Mesenchymal stem cell (in vitro differentiated cells and primary cell): ENCODE results near the gene C12orf60.
A peak's percentile ranks its signal among the peaks of the same experiment; 100 is the strongest.

Experiments used
- DNase-seq: peaks from one replicate; pipeline ENCODE4 v3.0.0-alpha.2; 2013
- H2AFZ ChIP-seq: one replicate; pipeline ENCODE4 v1.6.1; 2013; ENCODE audit warnings: low read depth, mild to moderate bottlenecking, control low read depth, inconsistent platforms, low read length, moderate library complexity
- H2AK5ac ChIP-seq: 2 replicates; pipeline ENCODE4 v1.6.1; 2013; ENCODE audit warnings: low read length, moderate library complexity, mild to moderate bottlenecking, inconsistent platforms; ENCODE audit not compliant: severe bottlenecking
- H2BK120ac ChIP-seq: one replicate; pipeline ENCODE4 v1.6.1; 2013; ENCODE audit warnings: low read depth, mild to moderate bottlenecking, inconsistent platforms, low read length, moderate library complexity
- H2BK12ac ChIP-seq, 2 experiments: one replicate each; pipeline ENCODE4 v1.6.1; 2013; ENCODE audit warnings: inconsistent platforms in 2 of 2, low read length in 2 of 2, mild to moderate bottlenecking in 2 of 2, moderate library complexity in 2 of 2, control low read depth in 1 of 2
- H2BK15ac ChIP-seq: one replicate; pipeline ENCODE4 v1.6.1; 2013; ENCODE audit warnings: mild to moderate bottlenecking, low read depth, inconsistent platforms; ENCODE audit not compliant: poor library complexity, severe bottlenecking
- H2BK5ac ChIP-seq: 2 replicates; pipeline ENCODE4 v1.6.1; 2013; ENCODE audit warnings: low read depth, mild to moderate bottlenecking, low read length, control low read depth, inconsistent platforms; ENCODE audit not compliant: poor library complexity, severe bottlenecking
- H3K14ac ChIP-seq, 2 experiments: one replicate each; pipeline ENCODE4 v1.6.1; 2013; ENCODE audit warnings: inconsistent platforms in 2 of 2, low read length in 2 of 2, control low read depth in 1 of 2, mild to moderate bottlenecking in 1 of 2, moderate library complexity in 1 of 2
- H3K18ac ChIP-seq, 2 experiments: one replicate each; pipeline ENCODE4 v1.6.1; 2013; ENCODE audit warnings: inconsistent platforms in 2 of 2, low read length in 2 of 2, control low read depth in 1 of 2, low read depth in 1 of 2, mild to moderate bottlenecking in 1 of 2
- H3K23ac ChIP-seq, 2 experiments: one replicate each; pipeline ENCODE4 v1.6.1; 2013; ENCODE audit warnings: inconsistent platforms in 2 of 2, low read length in 2 of 2, mild to moderate bottlenecking in 2 of 2, moderate library complexity in 2 of 2, control low read depth in 1 of 2
- H3K27ac ChIP-seq: 2 replicates; pipeline ENCODE4 v1.5.1; 2013; ENCODE audit warnings: mild to moderate bottlenecking, moderate library complexity, low read length, control low read depth, inconsistent platforms; ENCODE audit not compliant: poor library complexity, severe bottlenecking
- H3K27me3 ChIP-seq, 2 experiments: 2 replicates each; pipeline versions ENCODE4 v1.6.1 to v1.7.0; 2013; ENCODE audit warnings: low read length in 2 of 2, mild to moderate bottlenecking in 2 of 2, moderate library complexity in 2 of 2, control low read depth in 1 of 2, inconsistent platforms in 1 of 2; ENCODE audit not compliant: control insufficient read depth in 1 of 2, insufficient read depth in 1 of 2
- H3K36me3 ChIP-seq, 2 experiments: 2 replicates each; pipeline versions ENCODE4 v1.6.1 to v1.7.0; 2013; ENCODE audit warnings: low read length in 2 of 2, control low read depth in 1 of 2, inconsistent platforms in 1 of 2, low read depth in 1 of 2, mild to moderate bottlenecking in 1 of 2; ENCODE audit not compliant: insufficient read depth in 2 of 2, control insufficient read depth in 1 of 2
- H3K4ac ChIP-seq, 2 experiments: one replicate each; pipeline ENCODE4 v1.6.1; 2013; ENCODE audit warnings: inconsistent platforms in 2 of 2, low read length in 2 of 2, mild to moderate bottlenecking in 2 of 2, moderate library complexity in 2 of 2, control low read depth in 1 of 2, low read depth in 1 of 2
- H3K4me1 ChIP-seq: 2 replicates; pipeline ENCODE4 v1.6.1; 2013; ENCODE audit warnings: low read depth, low read length, control low read depth; ENCODE audit not compliant: control insufficient read depth, insufficient read depth
- H3K4me2 ChIP-seq: 2 replicates; pipeline ENCODE4 v1.6.1; 2013; ENCODE audit warnings: low read length, mild to moderate bottlenecking, inconsistent platforms; ENCODE audit not compliant: poor library complexity, severe bottlenecking
- H3K4me3 ChIP-seq, 2 experiments: 2 replicates each; pipeline versions ENCODE4 v1.5.1 to v1.7.0; 2013; ENCODE audit warnings: low read length in 2 of 2, mild to moderate bottlenecking in 2 of 2, control low read depth in 1 of 2, low read depth in 1 of 2; ENCODE audit not compliant: insufficient read depth in 1 of 2
- H3K79me1 ChIP-seq: replicated peaks from 2 replicates; pipeline ENCODE4 v1.6.1; 2013; ENCODE audit warnings: mild to moderate bottlenecking, control low read depth, low read length, inconsistent platforms; ENCODE audit not compliant: poor library complexity, severe bottlenecking
- H3K9ac ChIP-seq: 2 replicates; pipeline ENCODE4 v1.7.0; 2013; ENCODE audit warnings: mild to moderate bottlenecking, low read length, moderate library complexity
- H3K9me3 ChIP-seq: 2 replicates; pipeline ENCODE4 v1.7.0; 2013; ENCODE audit warnings: mild to moderate bottlenecking, low read length; ENCODE audit not compliant: control insufficient read depth
- H4K8ac ChIP-seq: one replicate; pipeline ENCODE4 v1.6.1; 2013; ENCODE audit warnings: inconsistent platforms, mild to moderate bottlenecking, low read length, moderate library complexity
- H4K91ac ChIP-seq: one replicate; pipeline ENCODE4 v1.6.1; 2013; ENCODE audit warnings: mild to moderate bottlenecking, low read length, inconsistent platforms
- WGBS: methylation state at CpG from one replicate; pipeline ENCODE4 v1.1.7; 2013; ENCODE audit warnings: mixed read lengths; 5-methylcytosine and 5-hydroxymethylcytosine counted together

Gene C12orf60

DNA sequence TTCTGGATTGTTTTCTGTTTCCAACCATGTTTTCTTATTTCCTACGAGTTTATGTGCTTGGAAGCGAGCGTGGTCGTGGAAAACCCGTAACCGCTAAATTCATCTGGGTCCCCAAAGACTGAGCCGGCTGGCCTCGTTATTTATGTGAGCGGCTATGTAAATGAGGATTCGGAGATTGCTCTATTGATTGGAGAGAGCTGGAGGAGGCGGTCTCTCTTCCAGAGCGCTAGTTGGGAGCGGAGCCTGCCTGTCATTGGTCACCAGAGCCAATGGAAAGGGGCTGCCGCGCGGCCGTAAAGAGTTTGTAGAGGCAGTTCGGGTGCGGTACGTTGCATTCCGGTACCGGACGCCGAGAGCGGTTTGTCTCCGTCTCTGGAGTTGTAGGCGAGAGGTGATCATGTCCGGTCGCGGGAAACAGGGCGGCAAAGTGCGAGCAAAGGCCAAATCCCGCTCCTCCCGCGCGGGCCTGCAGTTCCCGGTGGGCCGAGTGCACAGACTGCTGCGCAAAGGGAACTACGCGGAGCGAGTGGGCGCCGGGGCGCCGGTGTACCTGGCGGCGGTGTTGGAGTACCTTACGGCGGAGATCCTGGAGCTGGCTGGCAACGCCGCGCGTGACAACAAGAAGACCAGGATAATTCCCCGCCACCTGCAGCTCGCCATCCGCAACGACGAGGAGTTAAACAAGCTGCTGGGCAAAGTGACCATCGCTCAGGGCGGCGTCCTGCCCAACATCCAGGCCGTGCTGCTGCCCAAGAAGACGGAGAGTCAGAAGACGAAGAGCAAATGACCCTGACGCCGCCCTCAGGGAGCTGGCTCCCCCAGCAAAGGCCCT, 29.2 kb upstream of the C12orf60 start:
- H3K79me1 ChIP-seq: peaks cover 4% of the 10 kb centered on the region
- peak overlapping the region; percentile 86 for H3K4me2 ChIP-seq
- peak overlapping the region; percentile 54 to 86 for H3K4ac ChIP-seq
- H3K9me3 ChIP-seq: no peaks in the 10 kb centered on the region
- no peak overlapping the region for H2AK5ac ChIP-seq
- H3K27me3 ChIP-seq: no peaks in the 10 kb centered on the region
- H4K8ac ChIP-seq: peak overlapping the region; percentile 90
- peak overlapping the region; percentile 87 for H3K27ac ChIP-seq
- H2AFZ ChIP-seq: peak overlapping the region; percentile 30
- peak overlapping the region in 1 of 2 experiments; percentile 79 for H3K23ac ChIP-seq
- H3K36me3 ChIP-seq: no peaks in the 10 kb centered on the region
- H2BK120ac ChIP-seq: peak overlapping the region; percentile 71
- H3K9ac ChIP-seq: peak overlapping the region; percentile 95
- H2BK15ac ChIP-seq: peak overlapping the region; percentile 87
- DNase-seq: peak; percentile 97
- H3K14ac ChIP-seq: peak overlapping the region in 1 of 2 experiments; percentile 37
- peak overlapping the region; percentile 80 for H4K91ac ChIP-seq
- H2BK5ac ChIP-seq: peak overlapping the region; percentile 53
- peak overlapping the region; percentile 92 to 99 for H3K18ac ChIP-seq
- peak overlapping the region in 1 of 2 experiments; percentile 23 for H2BK12ac ChIP-seq
- peak overlapping the region; percentile 90 to 95 for H3K4me3 ChIP-seq
- H3K4me1 ChIP-seq: peaks cover 3% of the 10 kb centered on the region
- 3% methylated on average over 67 of the region's 67 CpGs for WGBS

DNA sequence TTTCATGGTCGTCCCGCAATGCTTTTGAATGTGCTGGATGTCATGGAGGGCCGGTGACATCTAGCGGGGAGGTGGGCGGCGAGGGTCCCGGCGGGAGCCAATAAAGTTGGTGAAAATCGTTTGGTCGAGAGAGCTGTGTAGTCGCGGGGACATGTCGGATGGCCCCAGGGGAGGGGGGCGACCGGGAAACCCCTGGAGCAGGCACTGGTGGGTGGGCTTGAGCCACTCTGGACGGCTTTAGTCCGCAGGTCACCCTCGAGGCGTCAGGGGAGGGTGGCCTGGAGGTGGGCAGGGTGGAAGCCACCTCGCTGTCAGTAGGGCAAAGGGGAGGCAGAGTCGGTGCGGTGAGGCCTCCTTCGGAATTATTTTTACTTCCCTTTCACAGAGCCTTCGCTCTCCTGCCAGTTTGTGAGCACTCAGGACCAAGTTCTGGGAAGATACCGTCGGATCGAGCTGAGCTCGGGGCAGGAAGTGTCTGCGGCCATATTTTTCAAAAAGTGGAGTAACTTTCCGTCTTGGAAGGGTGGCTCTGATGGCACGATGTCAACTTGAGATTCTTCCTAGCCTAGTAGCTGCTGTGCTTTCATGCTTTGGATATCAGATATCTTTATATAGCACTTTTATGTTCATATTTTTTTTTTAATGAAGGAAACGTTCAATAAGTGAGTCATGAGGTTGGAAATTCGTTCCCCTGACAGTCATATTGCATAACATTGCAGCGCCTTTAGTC, 28.4 kb upstream of the C12orf60 start:
- 8% methylated on average over 29 of the region's 34 CpGs for WGBS
- Histone ChIP-seq H3K36me3 (no peaks in the 10 kb centered on the region), H3K4me2 (peak overlapping the region; percentile 86), H3K4me3 (peak overlapping the region; percentile 90 to 95), H3K9me3 (no peaks in the 10 kb centered on the region), H2AFZ (peak overlapping the region; percentile 36), H2BK15ac (peak overlapping the region; percentile 73), H4K91ac (peak overlapping the region; percentile 80), H3K14ac (peak overlapping the region in 1 of 2 experiments; percentile 73), H4K8ac (peak overlapping the region; percentile 96), H2AK5ac (no peak overlapping the region), H2BK12ac (peak overlapping the region; percentile 7 to 28), H3K23ac (peak overlapping the region in 1 of 2 experiments; percentile 19), H3K79me1 (peaks cover 4% of the 10 kb centered on the region), H3K4me1 (no peaks in the 10 kb centered on the region), H3K27ac (peak overlapping the region; percentile 87), H3K27me3 (no peaks in the 10 kb centered on the region), H2BK5ac (no peak overlapping the region), H2BK120ac (peak overlapping the region; percentile 71), H3K9ac (peak overlapping the region; percentile 95), H3K4ac (peak overlapping the region; percentile 54 to 86), H3K18ac (peak overlapping the region; percentile 92 to 99)
- peak; percentile 76 for DNase-seq

DNA sequence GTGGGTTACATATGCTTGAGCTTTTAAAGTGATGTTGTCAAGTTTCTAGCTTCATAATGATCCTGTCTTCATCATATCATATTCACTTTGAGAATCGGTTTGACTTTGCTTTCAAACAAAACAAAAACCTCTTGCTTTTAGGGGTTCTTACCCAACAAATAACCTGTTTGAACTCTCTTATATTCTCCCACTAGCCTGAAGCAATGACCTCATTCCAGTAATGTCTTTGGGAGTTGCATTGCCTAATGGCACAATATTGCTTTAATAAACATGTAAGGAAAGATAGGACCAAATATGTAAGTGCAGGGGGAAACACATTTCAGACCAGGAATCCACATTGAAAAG, 27.9 kb upstream of the C12orf60 start:
- no peak overlapping the region for H4K91ac ChIP-seq
- H2AFZ ChIP-seq: no peak overlapping the region
- no peak overlapping the region for H2BK5ac ChIP-seq
- peak overlapping the region in 1 of 2 experiments; percentile 95 for H3K4me3 ChIP-seq
- H3K79me1 ChIP-seq: peaks cover 4% of the 10 kb centered on the region
- H3K9ac ChIP-seq: peak overlapping the region; percentile 95
- peak overlapping the region; percentile 86 for H3K4me2 ChIP-seq
- no peaks in the 10 kb centered on the region for H3K36me3 ChIP-seq
- no peak overlapping the region for H3K4ac ChIP-seq
- H3K14ac ChIP-seq: no peak overlapping the region
- 61% methylated on average over 1 of the region's 1 CpG for WGBS
- H2BK120ac ChIP-seq: no peak overlapping the region
- no peak overlapping the region for H2BK12ac ChIP-seq
- H2AK5ac ChIP-seq: no peak overlapping the region
- H3K27me3 ChIP-seq: no peaks in the 10 kb centered on the region
- no peak overlapping the region for H2BK15ac ChIP-seq
- H3K27ac ChIP-seq: peak overlapping the region; percentile 87
- H3K18ac ChIP-seq: no peak overlapping the region
- DNase-seq: peak; percentile 75
- no peaks in the 10 kb centered on the region for H3K9me3 ChIP-seq
- no peak overlapping the region for H3K23ac ChIP-seq
- H4K8ac ChIP-seq: no peak overlapping the region
- no peaks in the 10 kb centered on the region for H3K4me1 ChIP-seq
